BE2C (cell line): ENCODE measurements around the gene MARCHF3.

Source experiments
- DNase-seq: peaks from one replicate; pipeline ENCODE4 v3.0.0-alpha.2; 2020
- H3K27me3 ChIP-seq: fragments of 250-450 bp; sonication (Bioruptor Pico); 2 replicates; pipeline ENCODE4 v1.5.1; 2020; ENCODE audit warnings: mild to moderate bottlenecking
- H3K36me3 ChIP-seq: fragments of 250-450 bp; sonication (Bioruptor Pico); 2 replicates; pipeline ENCODE4 v1.5.1; 2020; ENCODE audit warnings: mild to moderate bottlenecking
- H3K4me1 ChIP-seq: fragments of 250-450 bp; sonication (Bioruptor Pico); 2 replicates; pipeline ENCODE4 v1.5.1; 2020
- H3K4me3 ChIP-seq: 2 replicates; pipeline ENCODE4 v1.5.1; 2011; ENCODE audit warnings: low read depth, low read length
- H3K9me3 ChIP-seq: fragments of 250-450 bp; sonication (Bioruptor Pico); 2 replicates; pipeline ENCODE4 v1.5.1; 2020
- TF ChIP-seq, protein P1 (sequence below): IDR thresholded peaks from 2 replicates; pipeline ENCODE4 v1.5.1; 2012; ENCODE audit warnings: mild to moderate bottlenecking, low read depth, low read length

The MARCHF3 gene

DNA sequence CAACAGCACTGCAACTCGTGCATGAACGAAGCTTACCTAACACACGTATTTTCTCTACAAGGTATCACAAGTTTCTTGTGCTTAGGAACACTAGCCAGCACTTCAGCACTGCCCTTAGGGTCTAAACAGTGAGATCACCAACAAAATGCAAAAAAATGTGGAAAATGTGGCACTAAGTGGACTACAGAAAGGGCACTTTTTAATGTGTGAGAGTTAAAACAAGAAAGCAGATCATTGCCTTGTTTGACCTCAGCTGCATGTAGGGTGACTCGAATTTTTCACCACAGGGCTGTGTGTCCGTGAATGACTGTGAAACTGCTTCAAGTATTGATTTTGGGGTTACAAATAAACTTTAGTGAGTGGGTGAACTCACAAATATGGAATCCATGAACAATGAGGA lies 90.5 kb downstream of the MARCHF3 start:
- TF ChIP-seq, protein P1, sequence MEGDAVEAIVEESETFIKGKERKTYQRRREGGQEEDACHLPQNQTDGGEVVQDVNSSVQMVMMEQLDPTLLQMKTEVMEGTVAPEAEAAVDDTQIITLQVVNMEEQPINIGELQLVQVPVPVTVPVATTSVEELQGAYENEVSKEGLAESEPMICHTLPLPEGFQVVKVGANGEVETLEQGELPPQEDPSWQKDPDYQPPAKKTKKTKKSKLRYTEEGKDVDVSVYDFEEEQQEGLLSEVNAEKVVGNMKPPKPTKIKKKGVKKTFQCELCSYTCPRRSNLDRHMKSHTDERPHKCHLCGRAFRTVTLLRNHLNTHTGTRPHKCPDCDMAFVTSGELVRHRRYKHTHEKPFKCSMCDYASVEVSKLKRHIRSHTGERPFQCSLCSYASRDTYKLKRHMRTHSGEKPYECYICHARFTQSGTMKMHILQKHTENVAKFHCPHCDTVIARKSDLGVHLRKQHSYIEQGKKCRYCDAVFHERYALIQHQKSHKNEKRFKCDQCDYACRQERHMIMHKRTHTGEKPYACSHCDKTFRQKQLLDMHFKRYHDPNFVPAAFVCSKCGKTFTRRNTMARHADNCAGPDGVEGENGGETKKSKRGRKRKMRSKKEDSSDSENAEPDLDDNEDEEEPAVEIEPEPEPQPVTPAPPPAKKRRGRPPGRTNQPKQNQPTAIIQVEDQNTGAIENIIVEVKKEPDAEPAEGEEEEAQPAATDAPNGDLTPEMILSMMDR: no peak
- DNase-seq: no peak
- H3K27me3 ChIP-seq: no peaks in the 10 kb centered on the region

DNA sequence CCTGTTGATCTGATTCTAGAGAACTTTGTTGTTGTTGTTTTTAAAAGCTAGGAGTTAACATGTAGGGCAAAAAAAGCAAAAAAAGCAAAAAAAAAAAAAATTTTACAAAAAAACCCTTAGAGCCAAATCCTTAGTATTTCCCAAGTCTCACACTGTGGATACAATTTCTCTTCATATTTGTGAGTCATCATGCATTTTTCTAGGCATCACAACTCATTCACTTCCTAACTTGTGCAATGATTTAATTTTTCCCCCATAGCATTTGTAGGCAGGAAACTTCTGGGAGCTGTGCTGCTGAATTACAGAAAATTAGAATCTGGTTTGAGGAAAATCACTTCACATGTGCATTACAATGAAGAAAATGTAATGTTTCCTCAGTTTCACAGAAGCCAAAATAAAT lies 91.9 kb downstream of the MARCHF3 start:
- H3K27me3 ChIP-seq: no peaks in the 10 kb centered on the region
- H3K36me3 ChIP-seq: no peaks in the 10 kb centered on the region
- H3K9me3 ChIP-seq: no peaks in the 10 kb centered on the region
- TF ChIP-seq, protein P1: no peak
- no peak for DNase-seq
- H3K4me1 ChIP-seq: no peaks in the 10 kb centered on the region
- H3K4me3 ChIP-seq: no peak overlapping the region

More for the DNA sequence above, 90.5 kb downstream of the MARCHF3 start:
- H3K9me3 ChIP-seq: no peaks in the 10 kb centered on the region
- H3K4me3 ChIP-seq: no peak overlapping the region
- no peaks in the 10 kb centered on the region for H3K4me1 ChIP-seq
- H3K36me3 ChIP-seq: no peaks in the 10 kb centered on the region

DNA sequence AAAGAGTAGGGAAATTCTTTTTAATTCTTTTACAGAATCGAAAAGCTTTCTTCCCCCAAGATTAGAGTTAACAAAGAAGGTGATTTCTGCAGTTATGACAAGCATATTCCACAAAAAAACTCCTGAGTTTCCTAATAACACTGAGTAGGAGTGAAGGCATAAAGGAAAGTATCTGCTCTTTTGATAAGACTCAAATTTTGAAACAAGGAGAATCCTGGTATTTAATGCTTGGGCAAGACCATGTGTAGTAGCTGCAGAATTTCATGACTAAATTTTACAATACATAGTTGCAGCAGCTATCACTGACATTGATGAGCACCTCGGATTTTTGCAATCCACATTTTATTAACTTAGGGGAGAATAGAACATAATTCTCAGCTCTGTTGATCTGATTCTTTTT lies 92.6 kb downstream of the MARCHF3 start:
- DNase-seq: no peak
- H3K4me3 ChIP-seq: no peak overlapping the region
- TF ChIP-seq, protein P1: no peak
- H3K9me3 ChIP-seq: no peaks in the 10 kb centered on the region
- no peaks in the 10 kb centered on the region for H3K36me3 ChIP-seq
- H3K4me1 ChIP-seq: no peaks in the 10 kb centered on the region
- no peaks in the 10 kb centered on the region for H3K27me3 ChIP-seq

DNA sequence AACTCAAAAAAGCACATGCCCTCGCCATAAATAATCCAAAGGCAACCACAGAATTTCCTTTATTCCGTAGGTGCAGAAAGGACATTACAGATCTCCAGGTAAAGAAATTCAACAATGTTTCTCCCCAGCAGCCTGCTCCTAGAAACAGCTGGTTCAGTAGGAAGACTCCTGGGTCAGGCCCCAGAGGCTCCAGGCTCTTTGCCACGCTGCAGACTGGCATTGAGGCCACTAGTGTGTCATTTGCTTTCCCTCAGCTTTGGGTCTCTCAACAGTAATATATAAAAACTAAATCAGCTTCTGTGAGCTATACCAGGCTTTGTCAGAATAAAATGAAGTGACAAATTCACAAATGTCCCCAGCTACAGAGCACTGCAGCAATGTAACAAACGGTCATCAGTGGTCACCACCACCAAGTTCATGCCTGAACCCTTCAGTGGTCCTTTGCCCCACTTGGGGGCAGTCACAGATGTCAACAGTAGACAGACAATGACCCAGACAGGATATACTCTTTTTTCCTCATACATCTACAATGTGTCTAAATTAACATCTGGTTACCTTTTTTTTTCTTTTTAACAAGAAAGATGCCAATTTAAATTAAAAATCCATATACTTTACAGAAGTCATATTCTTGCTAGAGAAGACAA lies 93.5 kb downstream of the MARCHF3 start:
- Histone ChIP-seq H3K4me3 (no peak overlapping the region), H3K36me3 (no peaks in the 10 kb centered on the region)
- DNase-seq: no peak

DNA sequence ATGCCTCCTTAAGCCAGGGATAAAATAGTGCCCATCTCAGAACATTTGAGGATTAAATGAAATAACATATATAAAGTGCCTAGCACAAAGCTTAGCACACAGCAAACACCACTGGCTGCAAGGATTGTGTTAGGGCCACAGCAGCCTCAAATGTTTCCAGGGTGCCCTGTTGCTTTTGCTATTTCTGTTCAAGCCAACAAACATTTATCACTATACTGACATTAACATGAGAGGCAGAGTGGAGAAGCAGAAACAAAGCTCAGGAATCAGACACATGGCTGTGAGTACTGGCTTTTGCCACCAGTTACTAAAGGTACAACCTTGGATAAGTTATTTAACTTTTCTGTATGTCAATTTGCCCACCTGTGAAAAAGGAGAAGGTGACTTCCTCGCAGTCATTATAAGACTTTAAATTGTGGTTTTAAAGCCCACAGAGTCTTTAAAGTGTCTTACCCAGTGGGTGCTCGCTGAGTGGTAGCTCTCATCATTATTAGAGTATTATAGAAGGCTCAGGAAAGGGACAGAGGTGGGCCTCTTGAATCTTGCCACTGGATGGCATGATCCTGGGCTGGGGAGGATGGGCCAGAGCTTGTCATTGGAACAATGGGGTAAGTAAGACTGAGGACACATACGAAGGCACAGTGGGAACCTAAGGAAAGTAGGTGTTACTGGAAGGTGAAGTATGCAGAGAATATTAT lies 98.2 kb downstream of the MARCHF3 start:
- Histone ChIP-seq H3K4me1 (no peaks in the 10 kb centered on the region; the same call in 1 of the 2 replicates), H3K4me3 (no peak overlapping the region), H3K9me3 (no peaks in the 10 kb centered on the region), H3K27me3 (no peaks in the 10 kb centered on the region), H3K36me3 (no peaks in the 10 kb centered on the region)
- TF ChIP-seq, protein P1: no peak
- DNase-seq: no peak

More for the DNA sequence above, 93.5 kb downstream of the MARCHF3 start:
- TF ChIP-seq, protein P1: no peak; the same call in 1 of the 2 replicates
- Histone ChIP-seq H3K27me3 (no peaks in the 10 kb centered on the region), H3K4me1 (no peaks in the 10 kb centered on the region), H3K9me3 (no peaks in the 10 kb centered on the region)

DNA sequence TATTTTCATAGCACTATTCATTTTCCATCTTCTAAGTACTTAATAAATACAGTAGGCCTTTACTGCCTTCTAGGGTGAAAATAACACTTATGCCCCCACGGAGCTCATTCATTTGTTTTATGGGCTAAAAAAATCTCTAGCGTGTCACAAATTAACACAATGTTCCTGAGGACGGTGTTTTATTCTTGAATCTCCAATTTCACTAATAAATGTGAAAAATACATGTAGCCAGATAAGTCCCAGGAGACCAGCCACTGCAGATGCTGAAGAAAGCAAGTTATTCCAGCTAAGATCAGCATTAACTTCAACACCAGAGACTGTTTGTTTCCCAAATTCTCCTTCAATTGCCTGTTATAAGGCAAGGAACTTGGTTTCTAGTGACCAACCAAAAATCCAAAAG lies 102.3 kb downstream of the MARCHF3 start:
- TF ChIP-seq, protein P1: no peak
- Histone ChIP-seq H3K27me3 (no peaks in the 10 kb centered on the region), H3K9me3 (no peaks in the 10 kb centered on the region), H3K4me3 (no peak overlapping the region), H3K4me1 (no peaks in the 10 kb centered on the region; the same call in 1 of the 2 replicates), H3K36me3 (no peaks in the 10 kb centered on the region)
- DNase-seq: no peak
